SIG-M5 treated with dmso at 0.1 percent for 504 hours (cell line): ENCODE results near the gene SPAG7.
A peak's percentile ranks its signal among the peaks of the same experiment; 100 is the strongest.
"Not testable (repeated sequence)": the region's sequence is repeated elsewhere in the genome, so short reads cannot be mapped to it uniquely, and the experiment has no call there.

Experiments
- DNase-seq: peaks from one replicate; lab custom pipeline; 2025; ENCODE audit not compliant: unreplicated experiment; lab: John Stamatoyannopoulos, UW

Gene SPAG7

GRCh38 chr17:4938688-4939545 is 28.7 kb downstream of the SPAG7 start:
- no peak for DNase-seq

DNA sequence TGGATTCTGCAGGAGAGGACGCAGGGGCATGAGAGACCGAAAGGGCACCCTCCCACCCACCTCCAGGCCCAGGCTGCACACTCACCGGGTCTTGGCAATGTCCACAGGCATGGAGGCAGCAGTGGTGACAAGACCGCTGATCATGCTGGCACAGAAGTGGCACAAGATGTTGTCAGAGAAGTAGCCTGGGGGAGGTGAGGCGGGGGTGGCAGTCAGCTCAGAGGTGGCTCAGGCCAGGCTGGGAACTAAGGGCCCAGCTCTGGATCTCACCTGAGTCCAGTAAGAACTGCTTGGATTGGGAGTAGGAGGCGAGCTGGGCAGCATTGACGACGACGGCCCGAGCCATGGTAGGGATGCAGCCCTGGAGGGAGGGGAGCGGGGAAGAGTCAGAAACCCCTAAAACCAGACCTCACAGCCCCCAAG is 29.5 kb downstream of the SPAG7 start:
- no peak for DNase-seq

GRCh38 chr17:4937553-4937952 is 30.1 kb downstream of the SPAG7 start:
- no peak for DNase-seq

DNA sequence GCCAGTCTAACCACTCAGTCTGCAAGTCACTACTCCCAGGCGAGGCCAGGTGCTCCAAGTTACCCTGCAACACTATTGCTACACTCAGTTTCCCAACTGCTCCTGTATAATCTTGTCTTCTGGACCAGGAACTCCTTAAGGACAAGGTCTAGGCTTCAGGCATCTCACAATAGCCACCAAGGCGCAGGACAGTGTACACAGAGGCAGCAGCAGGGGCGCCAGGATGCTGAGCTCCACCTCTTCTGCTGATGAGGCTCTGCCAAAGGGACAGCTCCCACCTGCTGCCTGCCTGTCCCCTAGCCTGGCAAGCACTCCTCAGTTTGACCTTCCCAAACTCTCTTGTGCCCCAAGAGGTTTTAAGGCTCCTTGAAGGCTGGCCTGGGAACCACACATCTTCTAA is 31.2 kb downstream of the SPAG7 start:
- DNase-seq = no peak

GRCh38 chr17:4935650-4936049 is 32.0 kb downstream of the SPAG7 start:
- DNase-seq = no peak

GRCh38 chr17:4934173-4934979 is 33.2 kb downstream of the SPAG7 start:
- DNase-seq = no peak

GRCh38 chr17:4933646-4934045 is 34.0 kb downstream of the SPAG7 start:
- no peak for DNase-seq

- no peak for DNase-seq
Observed at GRCh38 chr17:4932756-4933155, 34.9 kb downstream of the SPAG7 start.

- DNase-seq = no peak
Observed at GRCh38 chr17:4931963-4932362, 35.7 kb downstream of the SPAG7 start, which contains the start of gene GP1BA. Gene GP1BA (plus strand): TSS chr17:4932277. CDS start chr17:4932605, 328 bp downstream.

- DNase-seq = no peak
Observed at GRCh38 chr17:4928881-4929280, 38.7 kb downstream of the SPAG7 start.

DNA sequence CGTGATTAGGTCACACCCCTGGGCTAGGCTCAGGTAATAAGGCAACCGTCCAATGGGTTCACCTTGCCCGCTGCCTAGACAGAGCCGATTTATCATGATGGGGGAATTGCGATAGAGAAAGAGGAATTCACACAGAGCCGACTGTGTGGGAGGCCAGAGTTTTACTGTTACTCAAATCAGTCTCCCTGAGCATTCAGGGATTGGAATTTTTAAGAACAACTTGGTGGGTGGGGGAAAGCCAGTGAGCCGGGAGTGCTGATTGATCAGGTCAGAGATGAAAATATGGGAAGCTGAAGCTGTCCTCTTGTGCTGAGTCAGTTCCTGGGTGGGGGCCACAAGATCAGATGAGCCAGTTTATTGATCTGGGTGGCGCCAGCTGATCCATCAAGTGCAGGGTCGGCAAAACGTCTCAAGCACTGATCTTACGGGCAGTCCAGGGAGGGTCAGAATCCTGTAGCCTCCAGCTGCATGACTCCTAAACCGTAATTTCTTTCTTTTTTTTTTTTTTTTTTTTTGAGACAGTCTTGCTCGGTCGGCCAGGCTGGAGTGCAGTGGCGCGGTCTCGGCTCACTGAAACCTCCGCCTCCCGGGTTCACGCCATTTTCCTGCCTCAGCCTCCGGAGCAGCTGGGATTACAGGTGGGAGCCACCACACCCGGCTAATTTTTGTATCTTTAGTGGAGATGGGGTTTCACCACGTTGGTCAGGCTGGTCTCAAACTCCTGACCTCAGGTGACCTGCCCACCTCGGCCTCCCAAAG is 40.9 kb downstream of the SPAG7 start:
- DNase-seq = not testable (repeated sequence)

- DNase-seq = no peak
Observed at GRCh38 chr17:4921320-4921719, 46.3 kb downstream of the SPAG7 start.

DNA sequence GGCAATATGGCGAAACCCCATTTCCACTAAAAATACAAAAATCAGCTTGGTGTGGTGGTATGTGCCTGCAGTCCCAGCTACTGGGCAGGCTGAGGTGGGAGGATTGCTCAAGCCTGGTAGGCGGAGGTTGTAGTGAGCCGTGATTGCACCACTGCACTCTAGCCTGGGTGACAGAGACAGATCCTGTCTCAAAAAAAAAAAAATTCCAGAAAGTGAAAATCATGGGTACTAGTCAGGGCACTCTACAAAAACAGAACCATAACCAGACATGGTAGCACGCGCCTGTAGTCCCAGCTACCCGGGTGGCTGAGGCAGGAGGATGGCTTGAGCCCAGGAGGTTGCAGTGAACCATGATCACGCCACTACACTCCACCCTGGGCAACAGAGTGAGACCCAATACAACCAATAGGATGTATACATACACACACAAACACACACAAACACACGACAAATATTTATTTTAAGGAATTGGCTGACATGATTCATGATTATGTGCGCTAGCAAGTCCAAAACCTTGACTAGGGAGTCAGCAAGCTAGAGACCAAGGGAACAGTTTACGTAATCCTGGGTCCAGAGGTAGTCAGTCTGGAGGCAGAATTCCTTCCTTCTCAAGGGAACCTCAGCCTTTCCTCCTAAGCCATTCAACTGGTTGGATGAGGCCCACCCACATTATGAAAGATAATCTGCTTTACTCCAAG is 47.1 kb downstream of the SPAG7 start:
- DNase-seq = peak; percentile 66

DNA sequence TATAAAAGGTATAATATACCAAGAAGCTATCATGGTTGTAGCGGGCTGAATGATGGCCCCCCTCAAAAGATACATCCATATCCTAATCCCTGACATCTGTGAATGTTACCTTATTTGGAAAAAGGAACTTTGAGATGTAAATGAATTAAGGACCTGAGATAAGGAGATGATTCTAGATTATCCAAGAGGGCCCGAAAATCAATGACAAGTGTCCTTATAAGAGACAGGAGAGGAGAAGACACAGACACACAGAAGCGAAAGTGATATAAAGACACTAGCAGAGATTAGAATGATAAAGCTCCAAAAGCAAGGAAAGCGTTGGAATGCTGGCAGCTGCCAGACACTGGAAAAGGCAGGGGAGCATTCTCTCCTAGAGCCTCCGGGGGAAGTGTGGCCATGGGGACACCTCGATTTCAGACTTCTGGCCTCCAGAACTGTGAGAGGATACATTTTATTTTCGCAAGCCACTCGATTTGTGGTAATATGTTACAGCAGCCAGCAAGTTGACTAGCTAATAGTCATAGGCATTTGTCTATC is 48.0 kb downstream of the SPAG7 start:
- no peak for DNase-seq

DNA sequence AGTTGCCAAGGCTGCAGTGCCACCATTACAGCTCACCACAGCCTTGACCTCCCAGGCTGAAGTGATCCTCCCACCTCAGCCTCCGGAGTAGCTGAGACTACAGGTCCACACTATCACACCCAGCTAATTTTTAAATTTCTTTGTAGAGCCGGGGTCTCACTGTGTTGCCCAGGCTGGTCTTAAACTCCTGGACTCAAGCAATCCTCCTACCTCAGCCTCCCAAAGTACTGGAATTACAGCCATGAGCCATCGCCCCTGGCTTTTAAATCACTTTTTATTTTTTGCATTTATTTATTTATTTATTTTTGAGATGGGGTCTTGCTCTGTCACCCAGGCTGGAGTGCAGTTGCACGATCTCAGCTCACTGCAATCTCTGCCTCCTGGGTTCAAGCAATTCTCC is 53.1 kb downstream of the SPAG7 start:
- DNase-seq = not testable (repeated sequence)

GRCh38 chr17:4913994-4914393 is 53.6 kb downstream of the SPAG7 start:
- DNase-seq = no peak
